A549 (cell line): ENCODE measurements around the gene CARMIL1. TPM values are rescaled to one million over a fixed set of nuclear protein-coding genes. Genes with fewer than 3 reads are reported as not detected.

Source experiments
- ATAC-seq, 2 experiments: fragments of 200-7000 bp in 1 of 2; fragments of >200 bp in 1 of 2; cut with Nextera tagmentation in 1 of 2; cut with Tn5 transposase in 1 of 2; 3 replicates each; pipeline versions ENCODE4 v1.8.0 to v1.9.1; 2018 to 2020; ENCODE audit warnings: mild to moderate bottlenecking in 1 of 2, moderate library complexity in 1 of 2
- CTCF ChIA-PET: fragments of 300-600 bp; sonication (Branson Sonifier 250); formaldehyde crosslinking; extraction: SDS; loops from one replicate; lab custom pipeline; 2021; ENCODE audit warnings: antibody characterized with exemption, inconsistent platforms; lab: Yijun Ruan, JAX
- POLR2A ChIA-PET: fragments of 350-600 bp; formaldehyde crosslinking; extraction: SDS; loops from one replicate; lab custom pipeline; 2021; ENCODE audit warnings: antibody characterized with exemption, inconsistent platforms; lab: Yijun Ruan, JAX
- DNase-seq, 2 experiments: peaks; one replicate each; pipeline versions ENCODE4 v3.0.0 to v3.0.0-alpha.2; 2011 to 2016; ENCODE audit warnings: low read depth in 1 of 2, low spot score in 1 of 2
- FAIRE-seq: peaks from 2 replicates; lab custom pipeline; 2011; peaks lifted over from hg19 to GRCh38; lab: Jason Lieb, UNC
- H3K27ac ChIP-seq, 2 experiments: fragments of >200 bp; sonication (Bioruptor Twin); formaldehyde crosslinking; 3 replicates each; pipeline ENCODE4 v1.5.1; 2016 to 2017
- H3K4me1 ChIP-seq: fragments of >200 bp; sonication (Bioruptor Twin); formaldehyde crosslinking; 3 replicates; pipeline ENCODE4 v1.6.1; 2016
- H3K4me2 ChIP-seq: fragments of >200 bp; sonication (Bioruptor Twin); formaldehyde crosslinking; 3 replicates; pipeline ENCODE4 v1.6.1; 2016
- H3K4me3 ChIP-seq: fragments of >200 bp; sonication (Bioruptor Twin); formaldehyde crosslinking; 3 replicates; pipeline ENCODE4 v1.5.1; 2016
- H3K9me3 ChIP-seq: fragments of >200 bp; sonication (Bioruptor Twin); formaldehyde crosslinking; 3 replicates; pipeline ENCODE4 v1.6.1; 2016
- BCL3 ChIP-seq: fragments of >200 bp; sonication (Bioruptor Twin); formaldehyde crosslinking; IDR thresholded peaks from 3 replicates; pipeline ENCODE4 v1.6.1; 2016
- CBX2 ChIP-seq: fragments of 200-600 bp; sonication (generic); IDR thresholded peaks from 2 replicates; pipeline ENCODE4 v1.6.1; 2016; ENCODE audit warnings: low read depth, mild to moderate bottlenecking, borderline replicate concordance
- CTCF ChIP-seq: fragments of >200 bp; sonication (Bioruptor Twin); formaldehyde crosslinking; IDR thresholded peaks from 3 replicates; pipeline ENCODE4 v1.5.1; 2016
- E2F6 ChIP-seq: IDR thresholded peaks from 2 replicates; pipeline ENCODE4 v1.6.1; 2012; ENCODE audit warnings: low read depth, borderline replicate concordance
- EHMT2 ChIP-seq: fragments of 200-600 bp; sonication (generic); IDR thresholded peaks from 2 replicates; pipeline ENCODE4 v1.6.1; 2016; ENCODE audit warnings: antibody characterized with exemption, low read depth, mild to moderate bottlenecking, moderate library complexity
- HOXA7 ChIP-seq: fragments of 250-450 bp; sonication (Bioruptor Pico); IDR thresholded peaks from 2 replicates; pipeline ENCODE4 v1.5.0; 2020; ENCODE audit warnings: mild to moderate bottlenecking, moderate library complexity
- MAX ChIP-seq: IDR thresholded peaks from 2 replicates; pipeline ENCODE4 v1.6.1; 2012
- MAZ ChIP-seq: fragments of 150-350 bp; IDR thresholded peaks from 2 replicates; pipeline ENCODE4 v1.6.1; 2014; ENCODE audit warnings: antibody characterized with exemption, low read depth, low read length, borderline replicate concordance
- PBX3 ChIP-seq: IDR thresholded peaks from 2 replicates; pipeline ENCODE4 v1.6.1; 2012
- POLR2AphosphoS2 ChIP-seq: conservative IDR thresholded peaks from 2 replicates; pipeline ENCODE4 v1.6.1; 2012; ENCODE audit warnings: low read length, improper control_type of control experiment, inconsistent platforms
- RCOR1 ChIP-seq: fragments of 150-350 bp; IDR thresholded peaks from 2 replicates; pipeline ENCODE4 v1.6.1; 2014; ENCODE audit warnings: antibody characterized with exemption, low read length, low read depth
- REST ChIP-seq: fragments of 200-600 bp; sonication (generic); IDR thresholded peaks from 2 replicates; pipeline ENCODE4 v1.6.1; 2016; ENCODE audit warnings: antibody characterized with exemption, mild to moderate bottlenecking, moderate library complexity
- TFCP2L1 ChIP-seq: fragments of 250-450 bp; sonication (Bioruptor Pico); IDR thresholded peaks from 2 replicates; pipeline ENCODE4 v1.5.0; 2021; ENCODE audit warnings: mild to moderate bottlenecking
- ZC3H11A ChIP-seq: fragments of 450-650 bp; IDR thresholded peaks from 2 replicates; pipeline ENCODE4 v1.6.1; 2014; ENCODE audit warnings: antibody characterized with exemption, mild to moderate bottlenecking
- ZSCAN20 ChIP-seq: fragments of 250-450 bp; sonication (Bioruptor Pico); IDR thresholded peaks from 2 replicates; pipeline ENCODE4 v1.8.0; 2022; ENCODE audit warnings: mild to moderate bottlenecking, moderate library complexity
- WGBS: methylation state at CpG from one replicate; pipeline ENCODE4 v1.1.6; 2017; ENCODE audit errors: missing lambda C conversion rate; 5-methylcytosine and 5-hydroxymethylcytosine counted together
- polyA plus RNA-seq, 4 experiments: library from polyadenylated mRNA; depleted of rRNA in 3 of 4; stranded (reverse); fragments of >200 nt; fragmentation: RNase III in 1 of 4; extraction: RNeasy Plus Mini Kit Qiagen cat#74134 plus additional on column Dnase treatment in 1 of 4; gene quantifications; 2 replicates in 3 of 4; 3 replicates in 1 of 4; pipeline ENCODE4 v1.2.3, GENCODE V29; 2011 to 2017

Gene CARMIL1
- polyA plus RNA-seq, 2 of the 4 experiments (the other 2 are of a cell fraction) = 11.5 to 11.8 TPM

- TF ChIP-seq E2F6 = no peak
- no peak for TF ChIP-seq HOXA7 (CRISPR knock-in tag)
- TF ChIP-seq TFCP2L1 (CRISPR knock-in tag) = no peak
- TF ChIP-seq POLR2AphosphoS2 = no peak
- no peak for TF ChIP-seq EHMT2
- no peak for TF ChIP-seq CBX2
- no peak for TF ChIP-seq CTCF
Observed at GRCh38 chr6:25586927-25587326, 307.8 kb downstream of the CARMIL1 start (continued).

- POLR2A ChIA-PET = no interaction called here
- no peak overlapping the region for H3K4me2 ChIP-seq
Observed at GRCh38 chr6:25590986-25591385, 311.8 kb downstream of the CARMIL1 start.

More at GRCh38 chr6:25590986-25591385, 311.8 kb downstream of the CARMIL1 start:
- ATAC-seq = no peak
- CTCF ChIA-PET = interaction anchor here (1.0 to 3.0 kb wide), 3 partner anchors 11 to 368 kb away, joined by 3 to 16 read pairs (median 3); no protein-coding TSS in a partner anchor
- DNase-seq = no peak
- no peaks in the 10 kb centered on the region for H3K9me3 ChIP-seq
- FAIRE-seq = no peak
- H3K27ac ChIP-seq = no peak overlapping the region
- whole genome bisulfite sequencing = 95% methylated on average over 5 of the region's 5 CpGs
- no peaks in the 10 kb centered on the region for H3K4me1 ChIP-seq
- TF ChIP-seq POLR2AphosphoS2 = no peak
- no peak for TF ChIP-seq BCL3
- no peak for TF ChIP-seq HOXA7 (CRISPR knock-in tag)
- no peak for TF ChIP-seq MAX
- no peak for TF ChIP-seq RCOR1
- TF ChIP-seq REST = no peak
- TF ChIP-seq ZSCAN20 (CRISPR knock-in tag) = no peak
- TF ChIP-seq PBX3 = no peak
- no peak for TF ChIP-seq MAZ
- no peak for TF ChIP-seq ZC3H11A
- H3K4me3 ChIP-seq = no peak overlapping the region
